CD8-positive, alpha-beta memory T cell (primary cell): Measurements from ENCODE around the gene IGFN1. TPM values are rescaled to one million over a fixed set of nuclear protein-coding genes. Genes with fewer than 3 reads are reported as not detected.
A peak's percentile ranks its signal among the peaks of the same experiment; 100 is the strongest.

Experiments
- CTCF ChIA-PET: fragments of 350-600 bp; sonication (Branson Sonifier 250); formaldehyde crosslinking; loops from one replicate; lab custom pipeline; 2021; ENCODE audit warnings: antibody characterized with exemption; lab: Charles Lee
- POLR2A ChIA-PET: fragments of 350-600 bp; sonication (Branson Sonifier 250); formaldehyde crosslinking; loops from one replicate; lab custom pipeline; 2021; ENCODE audit warnings: antibody characterized with exemption; lab: Charles Lee
- DNase-seq, 5 donors: peaks; one replicate each; pipeline versions ENCODE4 v3.0.0 to v3.0.0-alpha.2; 2020 to 2022; ENCODE audit warnings: mixed read lengths in 1 of 5
- H3K27ac ChIP-seq: one replicate; pipeline ENCODE4 v1.7.0; 2013; ENCODE audit warnings: low read depth, mild to moderate bottlenecking, low read length, moderate library complexity
- H3K27me3 ChIP-seq: 2 replicates; pipeline ENCODE4 v1.7.0; 2013; ENCODE audit warnings: low read length, mild to moderate bottlenecking; ENCODE audit not compliant: insufficient read depth, poor library complexity, severe bottlenecking
- H3K36me3 ChIP-seq: 2 replicates; pipeline ENCODE4 v1.7.0; 2013; ENCODE audit warnings: mild to moderate bottlenecking, low read length, moderate library complexity; ENCODE audit not compliant: insufficient read depth
- H3K4me1 ChIP-seq: 2 replicates; pipeline ENCODE4 v1.7.0; 2013; ENCODE audit warnings: mild to moderate bottlenecking, low read length, moderate library complexity; ENCODE audit not compliant: insufficient read depth
- H3K4me3 ChIP-seq: 2 replicates; pipeline ENCODE4 v1.7.0; 2013; ENCODE audit warnings: mild to moderate bottlenecking, low read length
- H3K9me3 ChIP-seq: 2 replicates; pipeline ENCODE4 v1.7.0; 2013; ENCODE audit warnings: mild to moderate bottlenecking, low read length
- H3K27ac Mint-ChIP-seq, 8 donors: one replicate each; pipeline ENCODE4 v1.8.0; 2020 to 2021; ENCODE audit warnings: mixed read lengths in 8 of 8, mild to moderate bottlenecking in 6 of 8, inconsistent platforms in 3 of 8, moderate library complexity in 3 of 8
- H3K27me3 Mint-ChIP-seq, 2 donors: one replicate each; pipeline ENCODE4 v1.8.0; 2020 to 2021; ENCODE audit warnings: mixed read lengths in 2 of 2, mild to moderate bottlenecking in 1 of 2, moderate library complexity in 1 of 2
- H3K36me3 Mint-ChIP-seq, 3 donors: one replicate each; pipeline ENCODE4 v1.8.0; 2020 to 2021; ENCODE audit warnings: mixed read lengths in 3 of 3, inconsistent platforms in 1 of 3, mild to moderate bottlenecking in 1 of 3
- H3K4me1 Mint-ChIP-seq, 3 donors: one replicate each; pipeline ENCODE4 v1.8.0; 2020 to 2021; ENCODE audit warnings: mixed read lengths in 3 of 3, inconsistent platforms in 1 of 3, mild to moderate bottlenecking in 1 of 3
- H3K4me3 Mint-ChIP-seq, 7 donors: one replicate each; pipeline ENCODE4 v1.8.0; 2020 to 2021; ENCODE audit warnings: mixed read lengths in 7 of 7, mild to moderate bottlenecking in 6 of 7, moderate library complexity in 4 of 7, inconsistent platforms in 2 of 7
- H3K9me3 Mint-ChIP-seq, 5 donors: one replicate each; pipeline ENCODE4 v1.8.0; 2020 to 2022; ENCODE audit warnings: mixed read lengths in 5 of 5, mild to moderate bottlenecking in 3 of 5, moderate library complexity in 2 of 5, inconsistent platforms in 1 of 5
- polyA plus RNA-seq: library from polyadenylated mRNA; unstranded; fragments of 300-500 nt; fragmentation: Illumina TruSeq; gene quantifications from one replicate; pipeline ENCODE4 v1.2.3, GENCODE V29; 2021
- total RNA-seq, 2 experiments: library from RNA; stranded (reverse); gene quantifications; one replicate each; pipeline ENCODE4 v1.2.3, GENCODE V29; 2021

Gene IGFN1
- total RNA-seq, result not detected
- not detected for polyA plus RNA-seq

DNA sequence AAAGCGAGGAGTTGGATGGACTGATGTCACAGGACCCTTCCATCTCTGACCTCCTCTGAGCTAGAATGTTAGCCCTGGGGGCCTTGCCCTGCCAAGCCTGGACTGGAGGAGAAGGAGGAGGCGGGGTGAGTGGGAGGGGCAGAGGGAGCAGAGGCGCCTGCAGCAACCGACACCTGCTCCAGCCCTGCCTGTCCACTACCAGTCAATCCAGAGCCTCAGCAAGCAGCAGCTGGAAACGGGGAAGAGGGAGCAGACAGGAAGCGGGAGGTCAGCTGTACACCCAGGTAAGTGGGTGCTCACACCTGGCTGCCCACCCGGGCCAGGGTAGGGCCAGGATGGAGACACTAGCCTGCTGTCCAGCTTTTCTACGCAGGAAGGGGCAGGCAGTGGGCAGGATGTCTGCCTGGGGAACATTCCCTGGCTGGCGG, at the start of gene IGFN1:
IGFN1 (plus strand) TSS at position 201 of the 428 bp plus-strand sequence. CDS start 2,470 bp downstream, outside the sequence.
- no peak for DNase-seq
- POLR2A ChIA-PET, result no interaction called here
- Histone ChIP-seq H3K36me3 (no peaks in the 10 kb centered on the region), H3K4me3 (no peak within 1 kb of the TSS), H3K9me3 (no peaks in the 10 kb centered on the region), H3K27me3 (no peaks in the 10 kb centered on the region), H3K27ac (no peak within 1 kb of the TSS), H3K4me1 (no peaks in the 10 kb centered on the region)
- H3K27ac Mint-ChIP-seq, result peak within 1 kb of the TSS in 1 of 8 donors; percentile 36
- CTCF ChIA-PET, result no interaction called here
- no peaks in the 10 kb centered on the region for H3K9me3 Mint-ChIP-seq
- no peak within 1 kb of the TSS for H3K4me3 Mint-ChIP-seq
- H3K27me3 Mint-ChIP-seq, result peaks cover 9 to 30% of the 10 kb centered on the region in 2 donors
- no peaks in the 10 kb centered on the region for H3K36me3 Mint-ChIP-seq
- H3K4me1 Mint-ChIP-seq, result no peaks in the 10 kb centered on the region

DNA sequence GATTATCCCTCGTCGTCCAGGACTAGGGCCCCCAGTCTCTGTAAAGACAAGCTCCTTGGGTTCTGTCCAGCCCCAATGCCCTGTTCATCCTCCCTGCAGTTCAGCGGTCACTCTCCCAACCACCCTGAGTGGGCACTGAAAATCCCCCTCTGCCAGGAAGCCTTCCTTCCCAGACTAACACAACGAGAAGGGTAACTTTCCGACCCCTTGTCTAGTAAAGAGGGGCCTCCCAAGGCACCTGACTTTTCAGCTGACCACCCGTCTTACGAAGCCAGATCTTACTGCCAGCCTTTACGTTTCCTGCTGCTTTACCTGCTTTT, 49.7 kb upstream of the IGFN1 start:
- Mint-ChIP-seq H3K4me1 (no peaks in the 10 kb centered on the region), H3K27ac (peak overlapping the region in 1 of 8 donors; percentile 59), H3K36me3 (peaks cover 8 to 76% (median 19%) of the 10 kb centered on the region in 3 donors), H3K9me3 (no peaks in the 10 kb centered on the region), H3K27me3 (no peaks in the 10 kb centered on the region), H3K4me3 (no peak overlapping the region)
- CTCF ChIA-PET, result no interaction called here
- DNase-seq, result peak in 1 of 5 donors; percentile 17
- Histone ChIP-seq H3K27me3 (no peaks in the 10 kb centered on the region), H3K9me3 (no peaks in the 10 kb centered on the region), H3K4me1 (no peaks in the 10 kb centered on the region), H3K36me3 (peaks cover 14% of the 10 kb centered on the region), H3K4me3 (no peak overlapping the region), H3K27ac (no peak overlapping the region)
- POLR2A ChIA-PET, result no interaction called here

DNA sequence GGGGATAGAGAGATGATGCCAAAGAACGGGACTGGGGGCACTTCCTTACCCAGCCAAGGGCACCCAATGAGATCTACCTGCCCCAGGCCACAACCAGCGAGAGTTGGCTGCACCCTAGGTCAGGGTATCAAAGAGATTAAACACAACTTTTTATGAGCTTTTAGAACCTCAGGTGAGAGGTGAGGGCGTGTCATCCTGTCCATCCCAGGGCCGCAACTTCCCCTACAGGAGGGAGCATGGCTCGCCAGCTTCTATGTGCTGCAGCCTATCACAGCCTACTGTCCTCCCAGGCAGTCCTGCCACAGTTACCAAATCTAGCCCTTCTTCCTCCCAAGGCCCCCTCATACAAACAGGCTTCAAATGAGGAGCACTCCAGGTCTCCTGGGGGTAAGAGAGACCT, 49.2 kb upstream of the IGFN1 start:
- H3K4me3 ChIP-seq, result no peak overlapping the region
- Mint-ChIP-seq H3K4me3 (no peak overlapping the region), H3K4me1 (no peaks in the 10 kb centered on the region), H3K27ac (peak overlapping the region in 1 of 8 donors; percentile 84), H3K36me3 (peaks cover 8 to 78% (median 19%) of the 10 kb centered on the region in 3 donors), H3K27me3 (no peaks in the 10 kb centered on the region), H3K9me3 (no peaks in the 10 kb centered on the region)
- POLR2A ChIA-PET, result no interaction called here
- peaks cover 14% of the 10 kb centered on the region for H3K36me3 ChIP-seq
- H3K27ac ChIP-seq, result no peak overlapping the region
- H3K9me3 ChIP-seq, result no peaks in the 10 kb centered on the region
- H3K4me1 ChIP-seq, result no peaks in the 10 kb centered on the region
- CTCF ChIA-PET, result no interaction called here
- no peaks in the 10 kb centered on the region for H3K27me3 ChIP-seq
- DNase-seq, result peak in 1 of 5 donors; percentile 28

DNA sequence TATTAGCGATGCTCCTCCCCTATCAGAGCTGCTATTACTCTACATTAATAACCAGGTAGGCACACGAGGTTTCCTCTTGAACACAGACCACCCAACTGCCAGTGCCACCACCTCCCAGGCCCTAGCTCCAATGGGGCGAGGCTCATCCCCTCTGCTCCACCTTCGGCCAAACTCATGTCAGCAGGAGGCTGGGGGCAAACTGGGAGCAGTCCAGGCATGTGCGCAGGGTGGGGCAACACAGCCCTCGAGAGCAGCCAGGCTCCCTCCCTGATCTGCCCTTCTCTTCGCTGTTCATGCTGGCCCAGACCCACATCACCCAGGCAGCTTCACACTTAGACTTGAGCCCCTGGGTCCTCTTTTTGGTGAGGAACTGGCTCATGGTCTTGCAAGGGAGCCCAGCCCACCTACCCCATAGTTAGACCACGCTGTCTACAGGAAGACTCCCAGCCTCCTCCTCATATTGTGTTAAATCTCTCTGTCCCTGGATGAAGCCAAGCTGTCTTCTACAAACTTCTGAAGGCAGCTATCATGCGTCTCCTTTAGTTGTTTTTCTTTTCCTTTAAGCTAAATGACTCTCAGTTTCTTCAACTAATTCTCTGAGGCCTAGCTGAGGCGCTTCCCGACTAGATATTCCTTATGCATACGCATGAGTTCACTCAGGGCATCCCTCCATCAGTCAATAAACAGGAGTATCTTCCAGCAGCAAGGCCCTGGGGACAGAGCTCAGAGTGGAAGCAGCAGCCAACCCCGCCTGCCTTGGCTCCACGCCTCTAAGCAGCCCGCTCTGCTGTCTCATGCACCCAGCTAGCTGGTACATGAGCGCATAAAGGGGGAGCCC, 48.4 kb upstream of the IGFN1 start:
- Mint-ChIP-seq H3K4me3 (no peak overlapping the region), H3K36me3 (peaks cover 8 to 83% (median 22%) of the 10 kb centered on the region in 3 donors), H3K27ac (no peak overlapping the region), H3K4me1 (no peaks in the 10 kb centered on the region), H3K27me3 (no peaks in the 10 kb centered on the region), H3K9me3 (no peaks in the 10 kb centered on the region)
- H3K4me3 ChIP-seq, result no peak overlapping the region
- no peak overlapping the region for H3K27ac ChIP-seq
- H3K9me3 ChIP-seq, result no peaks in the 10 kb centered on the region
- H3K27me3 ChIP-seq, result no peaks in the 10 kb centered on the region
- H3K36me3 ChIP-seq, result peaks cover 14% of the 10 kb centered on the region
- no peaks in the 10 kb centered on the region for H3K4me1 ChIP-seq
- peak in 1 of 5 donors; percentile 14 for DNase-seq
- CTCF ChIA-PET, result interaction anchor here (0.6 kb wide), 1 partner anchor 29 kb away, joined by 3 read pairs; no protein-coding TSS in a partner anchor
- POLR2A ChIA-PET, result no interaction called here

DNA sequence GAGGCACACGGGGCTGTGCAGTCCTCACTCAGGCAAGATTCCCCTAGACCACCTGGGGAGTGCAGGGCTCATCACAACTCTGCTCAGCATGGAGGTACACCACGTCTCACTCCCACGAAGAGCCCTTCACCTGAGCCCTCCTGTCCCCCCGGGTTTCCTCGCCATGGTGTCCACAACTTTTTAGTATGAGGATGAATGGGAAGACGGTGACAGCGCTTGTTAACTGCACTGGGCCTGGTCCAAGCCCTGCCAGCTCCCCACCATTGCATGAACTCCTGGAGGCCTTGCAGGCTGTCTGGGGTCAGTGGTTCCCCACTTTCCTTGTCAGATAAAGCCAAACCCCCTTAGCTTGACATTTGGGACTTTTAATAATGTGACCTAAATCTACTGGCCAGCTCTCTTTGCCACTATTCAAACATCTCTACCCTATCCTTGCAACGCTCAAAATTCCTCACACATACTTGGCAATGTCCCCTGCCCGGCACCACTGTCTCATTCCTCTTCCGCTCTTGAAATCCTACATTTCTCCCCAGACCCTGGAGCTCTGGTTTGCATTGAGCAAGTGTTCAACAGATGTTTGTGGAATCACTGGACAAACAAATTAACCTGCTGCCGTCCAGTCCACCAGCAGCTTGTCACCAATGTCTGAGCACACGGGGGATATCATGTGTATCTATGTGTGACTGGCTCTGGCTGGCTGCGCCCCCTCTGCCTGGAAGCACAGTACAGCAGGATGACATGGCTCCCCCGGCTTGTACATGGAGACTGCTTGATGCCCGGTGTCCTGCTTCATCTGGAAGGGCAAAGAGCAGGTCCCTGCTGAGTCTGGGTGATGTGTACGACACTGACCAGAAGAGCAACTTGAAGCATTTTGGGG, 47.5 kb upstream of the IGFN1 start:
- DNase-seq, result peak in 1 of 5 donors; percentile 33
- no peaks in the 10 kb centered on the region for H3K9me3 Mint-ChIP-seq
- peaks cover 8 to 88% (median 29%) of the 10 kb centered on the region in 3 donors for H3K36me3 Mint-ChIP-seq
- H3K4me1 Mint-ChIP-seq, result no peaks in the 10 kb centered on the region
- Histone ChIP-seq H3K27me3 (no peaks in the 10 kb centered on the region), H3K4me3 (no peak overlapping the region), H3K27ac (no peak overlapping the region), H3K4me1 (no peaks in the 10 kb centered on the region), H3K36me3 (peaks cover 14% of the 10 kb centered on the region), H3K9me3 (no peaks in the 10 kb centered on the region)
- ChIA-PET POLR2A (no interaction called here), CTCF (interaction anchor here (0.6 kb wide), 1 partner anchor 28 kb away, joined by 3 read pairs; no protein-coding TSS in a partner anchor)
- H3K27ac Mint-ChIP-seq, result no peak overlapping the region
- no peaks in the 10 kb centered on the region for H3K27me3 Mint-ChIP-seq
- no peak overlapping the region for H3K4me3 Mint-ChIP-seq

DNA sequence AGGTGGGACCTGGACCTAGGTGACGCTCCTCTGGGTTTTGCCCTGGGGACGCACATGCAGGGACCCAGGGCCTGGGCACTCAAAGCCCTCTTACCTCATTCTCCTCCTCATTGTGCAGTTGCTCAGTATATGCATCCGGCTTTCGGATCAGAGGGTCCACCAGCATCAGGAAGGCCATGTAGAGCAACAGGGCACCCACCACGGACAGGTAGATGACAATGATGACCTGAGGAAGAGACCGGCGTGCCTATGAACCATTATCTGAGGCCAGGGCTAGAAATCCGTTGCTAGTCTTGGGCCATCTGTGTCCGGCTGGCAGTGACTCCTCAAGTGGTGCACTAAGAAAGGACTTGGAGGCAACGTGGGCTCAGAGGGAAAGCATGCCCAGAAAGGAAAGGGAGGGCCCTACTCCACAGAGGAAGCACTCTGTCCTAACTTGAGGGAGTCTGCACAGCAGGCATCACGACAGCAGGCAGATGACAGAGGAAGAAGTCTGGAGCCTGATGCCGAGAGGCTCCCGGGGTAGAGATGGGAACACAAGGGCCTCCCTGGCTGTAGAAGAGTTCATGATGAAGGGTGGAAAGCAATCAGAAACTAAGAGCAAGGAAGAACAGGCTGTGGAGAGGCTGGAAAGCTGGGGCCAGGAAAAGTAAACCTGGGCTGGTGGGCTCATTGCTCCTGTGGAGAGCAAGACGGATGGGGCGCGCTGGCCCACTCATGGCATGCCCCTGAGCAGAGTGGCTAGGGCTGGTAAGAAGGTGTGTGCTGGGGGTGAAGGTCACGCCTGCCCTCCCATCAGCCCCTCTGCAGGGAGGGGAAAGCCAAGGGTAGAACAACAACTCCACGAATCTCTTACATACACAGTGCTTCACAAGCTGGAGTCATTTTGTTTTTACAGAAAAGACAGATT, 46.6 kb upstream of the IGFN1 start:
- Mint-ChIP-seq H3K9me3 (no peaks in the 10 kb centered on the region), H3K27ac (peak overlapping the region in 2 of 8 donors; percentile 51), H3K4me1 (no peaks in the 10 kb centered on the region), H3K36me3 (peaks cover 8 to 89% (median 27%) of the 10 kb centered on the region in 3 donors), H3K4me3 (no peak overlapping the region), H3K27me3 (no peaks in the 10 kb centered on the region)
- ChIA-PET CTCF (no interaction called here), POLR2A (no interaction called here)
- Histone ChIP-seq H3K36me3 (peaks cover 17% of the 10 kb centered on the region), H3K27me3 (no peaks in the 10 kb centered on the region), H3K4me1 (no peaks in the 10 kb centered on the region), H3K4me3 (no peak overlapping the region), H3K9me3 (no peaks in the 10 kb centered on the region), H3K27ac (no peak overlapping the region)
- DNase-seq, result peak in 1 of 5 donors; percentile 38

DNA sequence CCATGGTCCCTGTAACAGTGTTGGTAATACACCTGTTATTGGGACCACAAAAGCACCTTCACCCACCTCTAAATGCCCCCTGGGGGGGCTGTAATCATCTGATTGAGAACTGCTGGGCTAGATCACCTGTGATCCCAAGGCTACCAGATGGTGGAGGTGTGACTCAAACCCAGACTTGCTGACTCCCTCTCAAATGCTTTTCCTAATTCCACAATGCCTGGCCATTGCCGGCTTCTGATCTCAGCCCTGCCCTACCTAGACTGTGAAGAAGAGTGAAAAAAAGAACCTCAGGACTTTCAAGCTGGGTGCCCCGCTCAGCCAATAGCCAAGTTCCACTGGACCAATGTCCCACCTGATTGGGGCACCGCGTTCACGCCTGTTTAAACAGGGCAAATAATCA, 45.9 kb upstream of the IGFN1 start:
- H3K9me3 Mint-ChIP-seq, result no peaks in the 10 kb centered on the region
- CTCF ChIA-PET, result no interaction called here
- no peaks in the 10 kb centered on the region for H3K4me1 Mint-ChIP-seq
- no peaks in the 10 kb centered on the region for H3K9me3 ChIP-seq
- no peak overlapping the region for H3K27ac ChIP-seq
- H3K36me3 Mint-ChIP-seq, result peaks cover 8 to 90% (median 27%) of the 10 kb centered on the region in 3 donors
- peak overlapping the region in 1 of 8 donors; percentile 11 for H3K27ac Mint-ChIP-seq
- no peaks in the 10 kb centered on the region for H3K4me1 ChIP-seq
- no peaks in the 10 kb centered on the region for H3K27me3 ChIP-seq
- POLR2A ChIA-PET, result no interaction called here
- peaks cover 19% of the 10 kb centered on the region for H3K36me3 ChIP-seq
- H3K4me3 ChIP-seq, result no peak overlapping the region
- H3K4me3 Mint-ChIP-seq, result no peak overlapping the region
- no peak for DNase-seq
- no peaks in the 10 kb centered on the region for H3K27me3 Mint-ChIP-seq
